GM19035 (cell line): ENCODE data around the gene SULT4A1.
"Not testable (repeated sequence)": the region's sequence is repeated elsewhere in the genome, so short reads cannot be mapped to it uniquely, and the experiment has no call there.

Experiments
- ATAC-seq: cut with Tn5 transposase; IDR thresholded peaks from one replicate; pipeline ENCODE4 v1.9.1; 2021; ENCODE audit not compliant: unreplicated experiment

The SULT4A1 gene

GRCh38 chr22:43862074-43862881 lies at the start of gene SULT4A1:
Gene SULT4A1 (minus strand): TSS chr22:43862513. CDS start chr22:43862382, 131 bp downstream.
- ATAC-seq: no peak

GRCh38 chr22:43911351-43911750 lies 49.0 kb upstream of the SULT4A1 start:
- no peak for ATAC-seq

GRCh38 chr22:43910178-43910695 lies 47.9 kb upstream of the SULT4A1 start:
- no peak for ATAC-seq

- ATAC-seq: no peak
Observed at GRCh38 chr22:43909708-43910107, 47.4 kb upstream of the SULT4A1 start.

- ATAC-seq: no peak
Observed at GRCh38 chr22:43905681-43906080, 43.4 kb upstream of the SULT4A1 start.

- ATAC-seq: not testable (repeated sequence)
Observed at GRCh38 chr22:43904412-43904811, 42.1 kb upstream of the SULT4A1 start.

- ATAC-seq: not testable (repeated sequence)
Observed at GRCh38 chr22:43903033-43903432, 40.7 kb upstream of the SULT4A1 start.

GRCh38 chr22:43901976-43902643 lies 39.8 kb upstream of the SULT4A1 start:
- no peak for ATAC-seq

- ATAC-seq: no peak
Observed at GRCh38 chr22:43900206-43900605, 37.9 kb upstream of the SULT4A1 start.

GRCh38 chr22:43897751-43898261 lies 35.5 kb upstream of the SULT4A1 start:
- no peak for ATAC-seq

GRCh38 chr22:43895986-43896645 lies 33.8 kb upstream of the SULT4A1 start:
- ATAC-seq: no peak

- ATAC-seq: no peak
Observed at GRCh38 chr22:43894122-43894521, 31.8 kb upstream of the SULT4A1 start.

GRCh38 chr22:43893266-43893665 lies 31.0 kb upstream of the SULT4A1 start:
- no peak for ATAC-seq

- ATAC-seq: no peak
Observed at GRCh38 chr22:43892183-43892894, 30.0 kb upstream of the SULT4A1 start.

GRCh38 chr22:43891360-43892182 lies 29.3 kb upstream of the SULT4A1 start, which contains the start of gene PNPLA5:
Gene PNPLA5 (minus strand): TSS chr22:43892013. CDS start chr22:43891880, 133 bp downstream.
- ATAC-seq: no peak

- no peak for ATAC-seq
Observed at GRCh38 chr22:43890901-43891331, 28.6 kb upstream of the SULT4A1 start.

- ATAC-seq: no peak
Observed at GRCh38 chr22:43889860-43890253, 27.5 kb upstream of the SULT4A1 start.

- ATAC-seq: no peak
Observed at GRCh38 chr22:43889201-43889859, 27.0 kb upstream of the SULT4A1 start.

- ATAC-seq: no peak
Observed at GRCh38 chr22:43888740-43889139, 26.4 kb upstream of the SULT4A1 start.
